Activated CD4-positive, alpha-beta T cell treated with anti-CD3 and anti-CD28 coated beads, Interleukin-2, amount 50 U/mL, for 4 hours (primary cell): ENCODE data around the gene KHDC3L.

Source experiments
- DNase-seq, 2 experiments: peaks; one replicate each; pipeline ENCODE4 v3.0.0-alpha.2; 2020

The KHDC3L gene, protein sequence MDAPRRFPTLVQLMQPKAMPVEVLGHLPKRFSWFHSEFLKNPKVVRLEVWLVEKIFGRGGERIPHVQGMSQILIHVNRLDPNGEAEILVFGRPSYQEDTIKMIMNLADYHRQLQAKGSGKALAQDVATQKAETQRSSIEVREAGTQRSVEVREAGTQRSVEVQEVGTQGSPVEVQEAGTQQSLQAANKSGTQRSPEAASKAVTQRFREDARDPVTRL

DNA sequence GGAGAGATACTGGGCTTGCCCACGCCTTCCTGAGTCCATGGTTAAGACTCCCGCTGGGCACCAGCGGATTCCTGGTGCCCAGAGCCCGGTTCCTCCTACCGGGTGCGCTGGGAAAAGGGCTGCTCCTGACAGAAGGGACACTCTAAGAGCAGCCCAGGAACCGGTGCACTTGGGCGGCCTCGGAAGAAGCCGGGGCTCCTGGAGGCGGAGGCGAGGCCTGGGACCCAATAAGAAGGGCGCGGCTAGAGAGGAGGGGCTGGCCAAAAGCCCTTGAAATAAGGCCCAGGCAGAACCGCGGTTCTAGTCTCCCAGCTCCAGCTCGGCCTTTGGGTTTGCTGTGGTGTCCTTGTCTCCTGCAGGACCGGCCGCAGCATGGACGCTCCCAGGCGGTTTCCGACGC lies at the start of gene KHDC3L:
Gene KHDC3L (plus strand): TSS at position 301 of the 400 bp plus-strand sequence. CDS start 72 bp downstream, at position 373.
- DNase-seq: no peak

DNA sequence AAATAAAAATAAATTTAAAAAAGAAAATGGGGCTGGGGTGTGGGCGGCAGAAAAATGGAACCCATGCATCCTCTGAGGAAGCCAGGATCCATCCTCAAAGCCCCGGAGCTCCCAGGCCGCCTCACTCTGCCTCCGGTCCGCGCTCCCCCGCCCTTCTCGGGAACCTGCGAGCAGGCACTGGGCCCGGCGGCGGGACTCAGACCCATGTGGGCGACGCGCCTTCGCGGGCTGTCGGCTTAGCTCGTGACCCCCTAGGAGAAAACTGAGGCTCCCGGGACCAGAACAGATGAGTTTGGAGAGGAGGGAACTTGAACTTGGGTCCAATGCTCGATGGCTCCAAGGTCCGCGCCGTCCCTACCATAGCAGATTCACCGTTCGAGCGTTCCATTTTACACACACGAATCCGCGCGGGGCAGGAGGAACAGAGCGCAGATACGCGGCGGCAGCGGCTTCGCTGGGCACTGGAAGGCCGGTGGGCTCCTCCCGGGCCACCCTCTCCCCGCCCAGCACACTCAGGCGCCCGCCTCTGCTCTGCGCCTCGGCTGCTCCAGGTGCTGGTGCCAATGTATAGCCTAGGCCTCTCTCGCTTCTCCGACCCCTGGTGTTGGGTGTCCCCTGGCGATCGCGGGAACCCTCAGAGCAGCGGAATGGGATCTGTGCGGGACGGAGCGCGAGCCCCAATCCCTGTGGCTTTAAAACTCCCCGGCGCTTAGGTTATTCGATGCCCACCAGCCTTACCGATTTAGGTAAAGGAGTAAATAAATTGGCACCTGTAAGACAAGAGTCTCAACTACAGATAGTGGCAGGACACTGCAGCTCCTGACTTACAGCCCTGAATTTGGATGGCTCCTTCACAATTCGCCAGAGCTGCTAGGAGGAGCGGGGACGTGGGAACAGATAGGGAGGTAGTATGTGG lies 47.6 kb upstream of the KHDC3L start:
- DNase-seq: no peak

DNA sequence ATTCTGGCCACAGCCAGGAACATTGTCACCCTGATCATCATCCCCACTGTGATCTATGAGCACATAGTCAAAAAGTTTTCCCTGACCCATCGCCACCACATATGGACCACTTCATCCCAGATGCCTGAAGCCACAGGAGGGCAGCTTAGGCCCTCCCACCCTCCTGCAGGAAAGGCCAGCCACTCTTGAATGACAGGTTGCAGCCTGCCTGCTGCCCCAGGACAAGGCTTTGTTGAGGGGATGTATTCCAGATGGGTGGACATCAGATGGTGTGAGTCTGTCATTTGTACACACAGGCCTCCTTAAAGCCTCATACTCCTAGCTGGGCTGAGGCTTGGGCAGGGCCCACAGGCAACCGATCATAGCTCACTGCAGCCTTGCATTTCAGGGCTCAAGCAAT lies 39.1 kb upstream of the KHDC3L start:
- DNase-seq: no peak

DNA sequence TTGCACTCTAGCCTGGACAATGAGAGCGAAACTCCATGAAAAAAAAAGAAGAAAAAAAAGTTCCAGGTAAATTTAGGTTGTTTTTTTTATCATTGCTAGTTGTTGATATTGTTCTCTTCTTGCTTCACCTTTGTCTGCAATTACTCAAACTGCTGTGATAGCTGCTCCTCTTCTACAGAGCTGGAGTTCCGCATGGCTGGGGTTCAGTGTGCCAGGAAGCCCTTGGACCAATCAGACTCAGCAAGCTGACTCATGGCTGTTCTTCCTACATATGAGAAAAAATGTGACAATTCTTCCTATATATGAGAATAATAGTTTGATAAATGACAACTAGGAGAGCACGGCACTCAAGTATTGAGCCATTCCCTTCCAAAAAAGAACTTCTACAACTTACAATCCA lies 36.8 kb upstream of the KHDC3L start:
- DNase-seq: no peak

DNA sequence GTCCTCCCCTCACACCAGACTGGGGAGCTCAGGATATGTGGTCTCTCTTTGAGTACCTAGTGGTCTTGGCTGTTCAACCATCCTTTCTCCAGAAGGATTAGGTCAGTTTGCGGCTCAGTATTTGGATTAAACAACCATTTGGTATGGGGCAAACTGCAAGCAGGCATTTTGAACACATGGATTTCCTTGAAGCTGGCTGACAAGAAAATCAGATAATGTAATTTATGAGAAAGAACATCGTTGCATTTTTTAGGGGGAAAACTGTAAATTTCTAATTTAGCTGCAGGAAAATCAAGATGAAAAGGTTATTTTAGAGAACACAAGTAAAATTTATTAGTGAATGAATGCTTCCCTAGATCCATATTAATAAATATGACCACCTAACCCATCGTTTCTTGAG lies 33.7 kb upstream of the KHDC3L start:
- DNase-seq: no peak

DNA sequence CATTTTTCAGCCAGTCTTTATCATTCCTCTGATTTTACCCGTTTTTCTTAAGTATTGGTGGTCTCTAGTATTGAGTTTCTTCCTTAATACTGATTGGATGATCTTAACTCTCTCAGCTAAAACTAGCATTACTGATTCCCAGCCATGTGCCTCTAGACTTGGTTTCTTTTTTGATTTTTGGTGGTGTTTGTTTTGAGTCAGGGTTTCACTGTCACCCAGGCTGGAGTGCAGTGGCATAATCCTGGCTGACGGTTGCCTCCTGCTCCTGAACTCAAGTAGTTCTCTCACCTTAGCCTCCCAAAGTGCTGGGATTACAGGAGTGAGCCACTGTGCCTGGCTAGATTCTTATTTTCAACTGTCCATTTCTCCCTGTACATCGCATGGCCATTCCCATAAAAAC lies 33.3 kb upstream of the KHDC3L start:
- DNase-seq: no peak

DNA sequence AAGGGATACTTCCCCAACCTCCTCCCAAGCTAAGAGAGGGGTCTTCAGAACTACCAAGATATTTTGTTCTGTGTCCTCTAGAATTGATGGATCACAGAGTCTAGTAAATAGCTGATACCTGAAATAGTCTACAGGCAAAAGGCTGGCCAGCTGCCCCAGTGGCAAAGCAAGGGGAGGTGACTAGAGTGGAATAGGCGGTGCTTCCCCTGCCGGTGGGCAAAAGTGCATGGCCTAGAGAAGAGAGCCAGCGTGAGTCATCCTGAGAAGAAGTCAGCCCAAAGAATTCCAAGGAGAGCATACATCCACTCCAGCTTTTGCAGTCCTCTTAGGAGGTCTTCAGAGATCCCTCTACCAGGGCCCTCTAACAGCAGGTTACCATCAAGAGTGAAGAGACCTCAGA lies 23.1 kb upstream of the KHDC3L start:
- DNase-seq: no peak

DNA sequence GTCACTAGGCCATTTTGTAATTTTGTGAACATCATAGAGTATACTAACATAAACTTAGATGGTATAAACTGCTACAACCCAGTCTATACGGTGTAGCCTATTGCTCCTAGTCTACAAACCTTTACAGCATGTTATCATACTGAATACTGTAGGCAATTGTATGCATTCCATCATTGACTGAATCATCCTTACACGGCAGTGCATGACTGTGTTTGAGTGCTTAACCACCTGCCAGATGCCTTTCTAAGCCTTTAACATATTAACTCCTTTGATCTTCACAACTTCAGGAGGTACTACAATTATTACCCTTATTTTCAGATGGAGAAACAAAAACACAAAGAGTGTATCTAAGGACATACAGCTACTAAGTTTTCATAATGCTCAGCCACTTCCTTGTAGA lies 22.4 kb upstream of the KHDC3L start:
- no peak for DNase-seq

DNA sequence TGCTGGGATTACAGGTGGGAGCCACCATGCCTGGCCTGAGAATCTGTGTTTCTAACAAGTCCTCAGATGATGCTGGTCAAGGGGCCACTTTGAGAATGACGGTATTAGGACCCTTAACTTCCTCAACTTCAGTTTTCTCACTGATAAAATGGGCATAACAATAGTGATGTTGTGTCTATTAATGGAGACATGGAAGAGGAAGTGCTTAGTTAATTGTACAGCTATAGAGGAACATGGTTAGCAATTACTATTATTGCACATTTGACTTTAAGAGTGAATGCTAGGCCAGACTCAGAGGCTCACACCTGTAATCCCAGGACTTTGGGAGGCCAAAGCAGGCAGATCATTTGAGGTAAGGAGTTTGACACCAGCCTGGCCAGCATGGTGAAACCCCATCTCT lies 21.1 kb upstream of the KHDC3L start:
- no peak for DNase-seq

DNA sequence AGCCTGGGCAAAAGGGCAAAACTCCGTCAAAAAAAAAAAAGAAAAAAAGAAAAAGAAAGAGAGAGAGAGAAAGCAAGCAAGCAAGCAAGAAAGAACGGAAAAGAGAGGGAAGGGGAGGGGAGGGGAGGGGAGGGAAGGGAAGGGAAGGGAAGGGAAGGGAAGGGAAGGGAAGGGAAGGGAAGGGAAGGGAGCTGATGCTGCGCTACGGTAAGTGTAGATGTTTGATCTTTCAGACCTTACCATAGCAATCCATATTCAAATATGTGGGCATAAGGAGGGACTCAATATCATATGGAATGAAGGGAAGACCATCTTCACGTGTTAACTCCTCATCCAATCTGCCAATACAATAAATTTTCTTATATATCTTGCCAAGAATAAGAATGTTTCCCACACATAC lies 20.3 kb upstream of the KHDC3L start:
- DNase-seq: no peak

DNA sequence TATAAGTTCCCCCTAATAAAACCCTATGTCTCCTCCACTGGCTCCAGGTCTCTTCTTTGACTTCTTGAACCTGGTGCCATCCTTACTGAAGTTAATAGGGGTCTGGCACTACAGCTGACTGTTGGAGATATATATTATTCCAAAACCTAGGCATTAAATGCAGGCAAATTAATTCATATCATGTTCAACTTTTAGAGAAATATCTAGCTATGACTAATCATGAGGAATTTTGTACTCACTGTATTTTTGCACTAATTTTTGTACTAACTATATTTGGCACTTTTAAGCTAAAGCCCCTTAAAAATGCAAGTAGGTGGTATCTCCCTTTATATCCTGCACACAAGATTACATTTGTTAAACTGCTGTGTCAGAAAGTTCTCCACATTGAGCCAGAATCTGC lies 19.3 kb upstream of the KHDC3L start:
- no peak for DNase-seq

DNA sequence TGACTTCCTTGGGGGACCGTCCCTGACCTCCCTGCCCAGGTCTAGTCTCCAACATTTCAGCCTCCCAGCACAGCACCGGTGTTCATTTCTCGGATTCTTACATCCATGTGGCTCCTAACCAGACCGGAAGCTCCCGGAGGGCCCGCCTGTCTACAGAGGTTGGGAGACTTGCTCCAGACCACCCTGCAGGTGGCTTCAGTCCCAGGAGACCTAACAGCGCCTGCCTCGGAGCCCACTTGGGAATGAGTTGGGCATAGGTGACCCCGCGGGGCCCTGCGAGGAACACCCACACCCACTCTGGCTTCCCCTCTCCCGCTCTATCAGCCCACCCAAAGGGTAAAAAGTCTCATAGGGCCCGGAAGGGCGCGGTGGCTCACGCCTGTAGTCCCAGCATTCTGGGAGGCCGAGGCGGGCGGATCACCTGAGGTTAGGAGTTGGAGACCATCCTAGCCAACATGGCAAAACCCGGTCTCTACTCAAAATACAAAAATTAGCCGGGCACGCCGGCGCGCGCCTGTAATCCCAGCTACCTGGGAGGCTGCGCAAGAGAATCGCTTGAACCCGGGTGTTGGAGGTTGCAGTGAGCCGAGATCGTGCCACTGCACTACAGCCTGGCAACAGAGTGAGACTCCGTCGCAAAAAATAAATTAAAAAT lies 13.8 kb upstream of the KHDC3L start:
- no peak for DNase-seq

DNA sequence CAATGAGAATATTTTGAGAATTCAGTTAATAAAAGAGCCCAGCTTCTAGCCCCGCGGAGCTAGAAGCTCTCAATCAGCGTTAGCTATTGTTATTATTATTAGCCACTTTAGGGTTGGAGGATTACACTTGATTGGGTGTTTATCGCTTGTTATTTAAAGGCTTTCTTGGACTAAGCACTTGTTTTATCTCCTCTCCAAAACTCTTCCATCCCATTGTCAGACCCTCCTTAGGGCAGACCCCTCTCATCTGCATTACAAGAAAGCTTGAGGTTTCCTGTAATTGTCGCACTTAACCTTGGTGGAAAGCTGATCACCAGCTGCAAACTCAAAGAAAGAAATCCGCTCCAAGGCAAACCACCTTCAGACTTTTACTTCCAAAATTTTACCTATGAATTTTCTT lies 13.1 kb upstream of the KHDC3L start:
- DNase-seq: no peak

DNA sequence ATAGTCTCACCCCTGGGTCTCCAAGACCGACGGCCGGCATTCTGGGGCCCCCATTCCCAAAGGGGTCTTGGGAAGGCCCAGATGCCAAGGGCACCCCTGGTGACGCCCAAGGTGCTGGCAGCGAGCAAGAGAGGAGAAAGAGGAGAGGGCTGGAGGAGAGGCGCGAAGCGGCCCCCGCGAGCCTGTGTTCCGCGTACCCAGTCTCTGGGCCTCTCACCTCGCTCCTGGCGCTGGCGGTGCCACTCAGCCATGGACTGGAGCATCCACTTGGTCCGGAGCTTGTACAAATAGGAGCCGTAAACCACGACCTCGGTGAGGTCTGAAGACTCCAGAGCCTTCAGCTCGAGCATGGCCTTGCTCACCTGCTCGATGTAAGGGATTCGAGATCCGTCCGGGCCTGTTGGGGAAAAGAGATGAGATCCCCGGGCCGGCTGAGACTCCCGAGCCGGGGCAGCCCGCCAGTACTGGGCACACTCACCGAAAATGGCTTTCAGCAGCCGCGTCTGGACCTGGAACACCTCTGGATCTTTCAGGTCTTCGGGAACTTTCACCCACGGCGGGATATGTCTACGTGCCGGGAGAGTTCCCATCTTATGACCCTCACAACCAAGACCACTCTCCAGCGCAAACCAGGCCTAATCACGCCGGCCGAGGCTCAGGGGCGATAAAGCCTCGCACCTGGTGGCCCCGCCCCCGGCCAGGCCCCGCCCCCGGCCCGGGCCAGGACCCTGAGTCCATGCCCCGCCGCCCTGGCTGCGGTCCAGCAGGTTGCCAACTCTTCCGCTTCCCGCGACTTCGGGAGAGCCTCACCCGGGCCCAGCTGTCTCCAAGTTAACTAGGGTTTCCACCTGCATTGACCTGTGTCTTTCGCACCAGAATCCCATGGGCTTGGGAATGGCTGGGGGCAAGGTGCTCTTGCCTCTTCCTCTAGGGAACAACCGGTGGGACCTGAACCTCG lies 8.5 kb upstream of the KHDC3L start, which contains the start of gene DPPA5:
Gene DPPA5 (minus strand): TSS at position 641 of the 958 bp plus-strand sequence. CDS start 51 bp downstream, at position 590.
- no peak for DNase-seq

DNA sequence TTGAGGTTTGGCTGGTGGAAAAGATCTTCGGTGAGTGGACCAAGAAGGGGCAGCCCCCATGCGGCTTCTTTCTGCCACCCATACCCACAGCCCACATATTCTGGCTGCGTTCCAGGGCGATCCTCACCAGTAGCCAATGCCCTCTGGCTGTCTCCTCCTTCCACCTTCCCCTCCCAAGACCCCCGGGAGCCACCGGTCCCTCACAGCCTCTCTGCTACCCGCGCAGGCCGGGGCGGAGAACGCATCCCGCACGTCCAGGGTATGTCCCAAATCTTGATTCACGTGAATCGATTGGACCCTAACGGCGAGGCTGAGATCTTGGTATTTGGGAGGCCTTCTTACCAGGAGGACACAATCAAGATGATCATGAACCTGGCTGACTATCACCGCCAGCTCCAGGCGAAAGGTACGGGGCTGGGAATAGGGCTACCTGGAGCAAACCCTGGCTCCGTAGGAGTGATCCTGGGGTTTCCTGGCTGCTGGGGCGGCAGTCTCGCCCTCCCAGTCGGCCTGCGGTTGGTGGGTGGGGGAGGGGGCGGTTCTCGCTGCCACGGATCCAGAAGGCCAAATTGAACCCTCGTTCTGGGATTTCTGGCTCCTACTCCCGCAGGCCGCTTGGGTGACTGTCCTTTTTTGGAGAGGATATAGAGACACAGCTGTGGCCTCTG lies 545 bp downstream of the KHDC3L start:
- no peak for DNase-seq

DNA sequence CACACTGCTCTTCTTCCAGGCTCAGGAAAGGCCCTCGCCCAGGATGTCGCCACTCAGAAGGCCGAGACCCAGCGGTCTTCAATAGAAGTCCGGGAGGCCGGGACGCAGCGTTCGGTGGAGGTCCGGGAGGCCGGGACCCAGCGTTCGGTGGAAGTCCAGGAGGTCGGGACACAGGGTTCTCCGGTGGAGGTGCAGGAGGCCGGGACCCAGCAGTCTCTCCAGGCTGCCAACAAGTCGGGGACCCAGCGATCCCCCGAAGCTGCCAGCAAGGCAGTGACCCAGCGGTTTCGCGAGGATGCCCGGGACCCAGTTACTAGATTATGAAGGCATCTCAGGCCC lies 1.0 kb downstream of the KHDC3L start:
- no peak for DNase-seq

DNA sequence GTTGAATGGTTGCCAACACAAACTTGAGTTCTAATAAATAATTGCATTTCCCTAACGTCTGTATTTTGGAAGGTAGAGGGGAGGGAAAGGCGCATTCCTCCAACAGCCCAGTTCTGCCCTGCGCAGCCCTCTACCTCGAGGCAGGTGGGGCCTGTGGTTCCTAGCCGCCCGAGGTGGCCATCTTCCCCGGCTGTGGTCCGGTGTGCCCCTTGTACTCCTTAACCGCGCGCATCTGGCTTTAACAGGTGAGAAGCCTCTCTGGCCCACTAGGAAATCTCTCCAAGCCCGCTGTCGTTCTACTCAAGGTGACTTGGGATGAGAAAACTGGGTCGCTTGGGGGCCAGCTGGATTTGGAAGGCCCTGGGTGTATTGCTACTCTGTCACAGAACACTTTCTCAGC lies 1.7 kb downstream of the KHDC3L start:
- DNase-seq: no peak

DNA sequence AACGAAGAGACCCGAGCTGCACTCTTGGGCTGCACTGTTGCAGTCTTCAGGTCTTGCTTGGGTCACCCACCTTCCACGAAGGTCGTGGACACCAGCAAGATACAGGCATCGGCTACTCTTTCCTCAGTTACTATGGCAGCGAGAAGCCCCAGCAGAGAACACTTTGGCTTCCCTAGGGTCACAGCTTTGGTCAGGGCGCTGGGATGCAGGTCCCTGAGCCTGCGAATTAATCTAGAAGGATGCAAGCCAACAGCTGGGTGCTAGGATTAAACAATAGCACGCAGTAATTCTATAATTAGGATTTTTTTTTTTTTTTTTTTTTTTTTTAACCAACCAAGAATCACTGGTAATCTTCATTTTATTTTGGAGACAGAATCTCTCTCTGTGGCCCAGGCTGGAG lies 2.1 kb downstream of the KHDC3L start:
- no peak for DNase-seq

DNA sequence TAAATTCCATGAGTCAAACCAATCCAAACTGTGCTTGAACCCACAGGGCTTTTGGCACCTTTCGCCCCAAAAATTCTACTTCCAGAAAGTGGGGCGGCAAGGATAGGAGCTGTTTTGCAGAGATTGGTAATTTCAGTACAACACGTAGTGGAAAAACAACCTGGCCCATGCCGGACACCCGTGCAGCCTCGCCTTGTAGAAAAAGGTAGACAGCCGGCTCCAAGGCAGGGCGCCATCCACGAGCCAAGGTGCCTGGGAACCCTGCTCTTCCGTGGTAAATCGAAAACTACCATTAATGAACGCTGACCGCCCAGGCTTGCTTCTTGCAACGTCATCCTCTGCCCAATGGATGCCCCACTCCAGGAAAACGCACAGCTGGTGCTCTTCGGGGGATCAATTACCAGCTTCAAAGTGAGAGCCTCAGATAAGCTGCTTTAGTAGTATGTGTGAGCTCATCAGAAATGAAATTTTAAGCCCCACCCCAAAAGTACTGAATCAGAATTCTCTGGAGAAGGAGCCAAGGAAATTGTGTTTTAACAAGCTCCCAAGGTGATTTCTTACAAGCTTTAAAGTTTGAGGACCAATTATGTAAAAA lies 5.4 kb downstream of the KHDC3L start:
- DNase-seq: no peak

DNA sequence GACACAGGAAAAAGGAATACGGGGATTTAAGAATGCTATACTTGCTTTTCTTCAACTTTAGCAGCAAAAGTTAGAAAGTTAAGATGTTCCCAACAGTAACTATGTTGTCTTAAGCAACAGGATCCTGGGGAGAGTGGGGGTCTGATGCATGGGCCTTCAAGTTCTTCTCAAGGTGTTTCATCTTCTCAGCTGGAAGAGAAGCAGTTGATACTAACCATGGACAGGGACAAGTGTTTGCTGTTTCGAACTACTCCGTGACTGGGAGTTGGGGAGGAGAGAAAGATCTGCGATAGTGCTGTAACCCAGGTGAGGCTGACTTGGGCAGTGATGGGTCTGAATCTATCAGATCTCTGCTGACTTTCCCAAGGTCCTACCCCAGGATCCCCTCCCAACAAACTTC lies 6.2 kb downstream of the KHDC3L start:
- no peak for DNase-seq

DNA sequence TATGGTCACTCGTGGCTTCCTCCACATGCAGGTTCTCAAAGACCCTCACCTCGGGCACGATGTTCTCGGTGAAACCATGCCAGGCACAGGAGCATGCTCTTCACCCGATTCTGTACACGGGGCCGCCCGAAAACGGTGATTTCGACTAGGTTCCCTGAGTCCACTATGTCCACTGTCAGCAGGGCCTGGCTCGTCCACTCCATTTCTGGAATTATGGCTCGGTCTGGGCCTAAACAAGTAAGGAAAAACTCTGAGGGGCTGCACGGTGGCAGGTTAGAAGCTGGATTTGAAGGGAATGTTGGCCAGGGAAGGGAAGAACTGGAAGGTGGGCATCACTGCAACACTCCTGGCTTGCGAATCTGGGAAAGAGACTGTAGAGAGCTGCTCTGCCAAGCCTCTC lies 6.7 kb downstream of the KHDC3L start:
- DNase-seq: no peak

DNA sequence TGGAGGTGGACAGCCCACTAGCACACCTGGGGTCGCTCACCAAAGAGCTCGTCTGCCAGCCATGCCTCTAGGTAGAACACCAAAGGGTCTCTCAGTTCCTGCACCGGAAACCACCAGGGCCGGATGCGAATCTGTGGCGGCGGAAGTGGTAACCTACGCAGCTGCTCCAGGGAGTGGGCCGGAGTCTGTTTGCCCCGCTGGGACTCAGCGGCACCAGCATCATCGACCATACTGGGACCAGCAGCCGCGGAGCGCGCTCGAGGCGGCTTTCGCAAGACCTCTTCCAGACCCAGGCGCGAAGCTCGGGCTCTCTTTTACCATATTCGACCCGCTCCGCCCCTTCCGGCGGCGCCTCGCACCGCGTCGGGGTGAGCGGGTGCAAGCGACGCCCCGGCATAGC lies 7.1 kb downstream of the KHDC3L start, which contains the start of gene OOEP:
Gene OOEP (minus strand): TSS at position 335 of the 400 bp plus-strand sequence. CDS start 105 bp downstream, at position 230.
- DNase-seq: no peak
